ENCODE results near the gene C11orf87.

DNA sequence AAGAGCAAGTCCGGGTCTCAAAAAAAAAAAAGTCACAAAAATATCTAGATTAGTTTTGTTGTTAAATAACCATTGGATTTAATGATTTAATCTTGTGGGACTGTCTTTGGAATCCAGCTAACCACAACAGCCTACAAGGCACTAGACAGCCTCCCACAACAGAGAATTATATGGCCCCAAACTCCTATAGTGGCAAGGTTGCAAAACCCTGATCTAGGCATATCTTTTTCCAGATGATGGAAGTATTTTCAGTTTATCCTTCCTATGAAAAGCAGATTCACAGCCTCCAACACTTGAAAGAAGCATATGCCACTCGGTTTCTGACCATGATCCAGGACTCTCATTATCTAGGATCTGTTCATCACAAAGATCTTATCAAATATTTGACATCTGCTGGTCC lies 5.4 kb upstream of the C11orf87 start:
- TF ChIP-seq, protein P1, sequence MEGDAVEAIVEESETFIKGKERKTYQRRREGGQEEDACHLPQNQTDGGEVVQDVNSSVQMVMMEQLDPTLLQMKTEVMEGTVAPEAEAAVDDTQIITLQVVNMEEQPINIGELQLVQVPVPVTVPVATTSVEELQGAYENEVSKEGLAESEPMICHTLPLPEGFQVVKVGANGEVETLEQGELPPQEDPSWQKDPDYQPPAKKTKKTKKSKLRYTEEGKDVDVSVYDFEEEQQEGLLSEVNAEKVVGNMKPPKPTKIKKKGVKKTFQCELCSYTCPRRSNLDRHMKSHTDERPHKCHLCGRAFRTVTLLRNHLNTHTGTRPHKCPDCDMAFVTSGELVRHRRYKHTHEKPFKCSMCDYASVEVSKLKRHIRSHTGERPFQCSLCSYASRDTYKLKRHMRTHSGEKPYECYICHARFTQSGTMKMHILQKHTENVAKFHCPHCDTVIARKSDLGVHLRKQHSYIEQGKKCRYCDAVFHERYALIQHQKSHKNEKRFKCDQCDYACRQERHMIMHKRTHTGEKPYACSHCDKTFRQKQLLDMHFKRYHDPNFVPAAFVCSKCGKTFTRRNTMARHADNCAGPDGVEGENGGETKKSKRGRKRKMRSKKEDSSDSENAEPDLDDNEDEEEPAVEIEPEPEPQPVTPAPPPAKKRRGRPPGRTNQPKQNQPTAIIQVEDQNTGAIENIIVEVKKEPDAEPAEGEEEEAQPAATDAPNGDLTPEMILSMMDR (IDR thresholded peaks at IDR 0.05): no peak
- TF ChIP-seq EP300 (IDR thresholded peaks at IDR 0.05): no peak
- TF ChIP-seq POLR2A (IDR thresholded peaks at IDR 0.05): no peak

Data from stomach (tissue), 4 donors.